Epidermal melanocyte (primary cell): Measurements from ENCODE around the gene ECSIT.
A peak's percentile ranks its signal among the peaks of the same experiment; 100 is the strongest.
"Not testable (repeated sequence)": the region's sequence is repeated elsewhere in the genome, so short reads cannot be mapped to it uniquely, and the experiment has no call there.

ENCODE experiments used
- DNase-seq: peaks from one replicate; pipeline ENCODE4 v3.0.0; 2011; ENCODE audit warnings: low spot score; ENCODE audit not compliant: insufficient read length

Gene ECSIT

GRCh38 chr19:11478167-11479089 lies 50.5 kb downstream of the ECSIT start:
- peak; percentile 7 for DNase-seq

- DNase-seq = peak; percentile 5
These were observed 53.1 kb downstream of the ECSIT start for GRCh38 chr19:11475861-11476260.

DNA sequence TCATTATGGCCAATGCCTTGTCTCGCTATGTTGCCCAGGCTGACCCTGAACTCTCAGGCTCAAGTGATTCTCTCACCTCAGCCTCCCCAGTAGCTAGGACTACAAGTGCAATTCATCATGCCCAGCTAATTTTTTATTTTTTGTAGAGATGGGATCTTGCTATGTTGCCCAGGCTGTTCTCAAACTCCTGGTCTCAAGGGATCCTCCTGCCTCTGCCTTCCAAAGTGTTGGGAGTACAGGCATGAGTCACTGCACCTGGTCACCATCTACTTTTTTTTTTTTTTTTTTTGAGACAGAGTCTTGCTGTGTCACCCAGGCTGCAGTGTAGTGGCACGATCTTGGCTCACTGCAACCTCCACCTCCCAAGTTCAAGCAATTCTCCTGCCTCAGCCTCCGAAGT lies 53.6 kb downstream of the ECSIT start:
- DNase-seq = not testable (repeated sequence)

- DNase-seq = peak; percentile 17
These were observed 55.2 kb downstream of the ECSIT start for GRCh38 chr19:11473725-11474124.

- DNase-seq = not testable (repeated sequence)
These were observed 60.6 kb downstream of the ECSIT start for GRCh38 chr19:11468266-11468845.

- DNase-seq = no peak
These were observed 63.3 kb downstream of the ECSIT start for GRCh38 chr19:11465600-11465999.

- no peak for DNase-seq
These were observed 64.3 kb downstream of the ECSIT start for GRCh38 chr19:11464333-11465265.

DNA sequence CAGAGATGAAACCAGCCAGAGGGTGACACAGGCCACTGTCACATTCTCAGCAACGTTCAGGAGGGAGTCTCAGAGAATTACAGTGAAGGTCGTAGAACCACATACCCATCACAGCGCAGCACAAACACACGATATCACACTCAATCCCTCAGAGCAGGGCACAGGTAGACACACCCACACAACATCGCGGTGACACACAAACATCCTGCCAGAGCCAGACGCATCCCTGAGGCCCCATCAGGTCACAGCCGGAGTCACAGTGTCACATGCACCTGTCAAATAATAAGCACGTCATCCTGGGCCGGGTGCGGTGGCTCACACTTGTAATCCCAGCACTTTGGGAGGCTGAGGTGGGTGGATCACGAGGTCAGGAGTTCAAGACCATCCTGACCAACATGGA lies 65.5 kb downstream of the ECSIT start:
- DNase-seq = no peak

DNA sequence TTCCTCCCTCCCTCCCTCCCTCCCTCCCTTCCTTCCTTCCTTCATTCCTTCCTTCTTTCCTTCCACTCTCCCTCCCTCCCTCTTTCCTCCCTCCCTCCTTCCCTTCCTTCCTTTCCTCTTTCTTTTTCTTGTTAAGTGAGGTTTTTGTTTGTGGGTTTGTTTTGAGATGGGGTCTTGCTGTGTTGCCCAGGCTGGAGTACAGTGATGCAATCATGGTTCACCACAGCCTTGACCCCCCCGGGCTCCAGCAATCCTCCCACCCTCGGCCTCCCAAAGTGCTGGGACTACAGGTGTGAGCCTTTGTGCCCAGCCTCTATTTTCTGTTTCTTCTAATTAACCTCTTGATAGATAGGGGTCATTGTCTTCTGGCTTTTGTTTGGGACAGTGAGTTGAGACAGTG lies 67.5 kb downstream of the ECSIT start:
- DNase-seq = no peak

DNA sequence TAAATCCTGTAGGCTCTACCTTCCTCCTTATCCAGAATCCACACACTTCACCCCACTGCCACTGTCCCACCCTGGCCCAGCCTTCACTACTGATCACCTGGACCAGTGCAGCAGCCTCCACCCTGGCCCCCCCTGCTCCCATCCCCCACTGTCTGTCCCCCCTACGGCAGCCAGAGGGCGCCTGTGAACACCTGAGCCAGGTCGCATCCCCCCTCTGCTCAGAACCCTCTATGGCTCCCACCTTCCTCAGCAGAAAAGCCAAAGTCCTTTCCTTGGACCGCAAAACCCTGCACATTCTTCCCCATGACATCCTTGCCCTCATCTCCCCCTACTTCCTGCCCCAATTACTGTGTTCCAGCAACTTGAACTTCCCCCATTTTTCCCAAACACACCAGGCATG lies 68.7 kb downstream of the ECSIT start:
- peak; percentile 15 for DNase-seq

GRCh38 chr19:11458912-11459311 lies 70.0 kb downstream of the ECSIT start:
- DNase-seq = not testable (repeated sequence)

DNA sequence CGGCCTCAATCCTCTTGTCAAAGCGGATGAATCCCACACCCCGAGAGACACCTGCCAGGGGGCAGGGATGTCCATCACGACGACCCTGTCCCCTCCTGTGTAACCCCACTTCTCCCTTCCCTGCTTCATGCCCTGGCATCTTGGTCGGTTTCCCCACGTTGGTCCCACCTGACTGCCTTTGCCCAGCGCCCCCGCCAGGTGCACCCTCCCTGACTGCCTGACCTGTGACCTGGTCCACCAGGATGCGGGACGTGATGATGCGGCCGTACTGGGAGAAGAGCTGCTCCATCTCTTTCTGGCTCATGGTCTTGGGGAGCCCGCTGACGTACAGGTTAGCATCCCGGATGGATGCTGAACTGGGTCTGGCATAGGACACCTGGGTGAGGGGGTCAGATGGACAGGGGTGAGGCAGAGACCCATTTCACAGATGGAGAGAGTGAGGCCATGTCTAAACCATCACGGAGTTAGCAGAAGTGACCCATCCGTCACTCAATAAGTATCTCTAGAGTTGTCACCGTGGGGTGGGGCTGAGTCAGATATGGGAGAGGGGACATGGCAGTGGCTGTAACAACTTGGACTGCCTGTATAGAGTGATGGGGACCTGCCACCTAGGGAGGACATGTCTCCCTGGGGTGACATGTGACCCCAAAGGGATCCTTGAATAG lies 70.6 kb downstream of the ECSIT start:
- peak; percentile 11 for DNase-seq

DNA sequence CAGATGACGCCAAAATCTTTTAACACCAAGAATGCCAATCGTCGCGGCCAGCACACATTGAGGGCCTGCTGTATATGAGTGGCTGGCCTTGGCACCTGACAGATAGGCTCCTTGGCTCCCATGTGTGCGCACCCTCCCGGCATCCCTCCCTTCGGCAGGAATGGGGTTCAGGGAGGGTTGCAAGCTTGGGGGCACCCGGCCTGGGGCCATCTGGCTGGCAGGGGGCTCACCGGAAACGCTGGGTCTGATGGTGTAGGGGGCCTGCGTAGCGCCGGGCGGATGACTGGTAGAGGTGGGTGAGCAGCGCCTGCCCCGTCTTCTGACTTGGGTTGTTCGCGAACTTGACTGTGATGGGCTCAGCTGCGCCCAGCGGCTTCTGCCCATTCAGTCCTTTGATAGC lies 71.1 kb downstream of the ECSIT start:
- no peak for DNase-seq

DNA sequence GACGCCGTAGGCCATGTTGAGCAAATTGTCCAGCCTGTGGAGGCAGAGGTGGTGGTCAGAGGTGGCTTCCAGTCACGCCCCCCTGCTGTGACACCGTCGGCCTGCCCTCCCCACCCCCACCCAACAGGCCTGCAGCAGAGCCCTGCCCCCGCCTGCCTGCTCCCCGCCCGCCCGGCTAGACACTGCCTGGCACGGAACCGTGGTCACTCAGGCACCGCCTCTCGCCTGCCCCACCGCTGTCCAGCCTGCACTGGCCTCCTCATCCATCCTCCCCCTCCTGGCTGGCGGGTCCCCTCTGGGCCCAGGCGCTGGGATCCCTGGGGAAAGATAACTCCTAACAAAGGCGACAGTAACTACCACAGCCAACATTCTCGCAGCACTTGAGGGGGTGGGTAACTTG lies 71.8 kb downstream of the ECSIT start:
- peak; percentile 16 for DNase-seq

DNA sequence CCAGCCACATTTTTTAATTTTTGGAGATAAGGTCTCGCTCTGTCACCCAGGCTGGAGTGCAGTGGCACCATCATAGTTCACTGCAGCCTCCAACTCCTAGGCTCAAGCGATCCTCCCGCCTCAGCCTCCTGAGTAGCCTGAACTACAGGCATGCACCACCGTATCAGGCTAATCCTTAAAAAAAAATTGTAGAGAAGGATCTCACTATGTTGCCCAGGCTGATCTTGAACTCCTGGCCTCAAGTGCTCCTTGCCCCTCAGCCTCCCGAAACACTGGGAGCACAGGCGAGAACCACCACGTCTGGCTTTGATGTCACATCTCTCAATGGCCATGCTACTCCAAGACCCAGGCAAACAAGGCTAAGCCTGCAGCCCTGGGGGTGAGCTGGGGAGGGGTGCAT lies 72.3 kb downstream of the ECSIT start:
- peak; percentile 10 for DNase-seq
